ENCODE results near the gene ANKRD9. TPM values are rescaled to one million over a fixed set of nuclear protein-coding genes. Genes with fewer than 3 reads are reported as not detected.
A peak's percentile ranks its signal among the peaks of the same experiment; 100 is the strongest.

The ANKRD9 gene
- total RNA-seq, 1 donor: 15.6 TPM

GRCh38 chr14:102481371-102481770 is 28.2 kb downstream of the ANKRD9 start:
- Histone ChIP-seq H3K79me2 (ENCODE audit: insufficient read depth, low read length) (no peaks in the 10 kb centered on the region), H3K9me3 (ENCODE audit: low read depth, low read length) (no peaks in the 10 kb centered on the region), H3K27me3 (ENCODE audit: insufficient read depth, low read length) (no peaks in the 10 kb centered on the region), H3K4me2 (ENCODE audit: insufficient read depth, low read length) (no peak overlapping the region), H4K20me1 (ENCODE audit: insufficient read depth, low read length) (no peaks in the 10 kb centered on the region), H3K4me3 (ENCODE audit: insufficient read depth, low read length) (no peak overlapping the region), H3K4me1 (ENCODE audit: insufficient read depth, low read length) (peaks cover 7% of the 10 kb centered on the region), H2AFZ (ENCODE audit: low read length) (no peak overlapping the region), H3K27ac (ENCODE audit: low read depth, low read length) (no peak overlapping the region), H3K36me3 (ENCODE audit: insufficient read depth, low read length) (no peaks in the 10 kb centered on the region)
- no peak for DNase-seq (ENCODE audit: insufficient read length, low spot score, missing footprints)
- no peak for TF ChIP-seq CTCF (IDR thresholded peaks at IDR 0.05; ENCODE audit: extremely low read depth, low read depth, low read length)

GRCh38 chr14:102479777-102480176 is 29.8 kb downstream of the ANKRD9 start:
- H3K79me2 ChIP-seq (ENCODE audit: insufficient read depth, low read length): no peaks in the 10 kb centered on the region
- no peaks in the 10 kb centered on the region for H4K20me1 ChIP-seq (ENCODE audit: insufficient read depth, low read length)
- H3K9me3 ChIP-seq (ENCODE audit: low read depth, low read length): no peaks in the 10 kb centered on the region
- no peak overlapping the region for H3K27ac ChIP-seq (ENCODE audit: low read depth, low read length)
- peaks cover 7% of the 10 kb centered on the region for H3K4me1 ChIP-seq (ENCODE audit: insufficient read depth, low read length)
- H3K36me3 ChIP-seq (ENCODE audit: insufficient read depth, low read length): no peaks in the 10 kb centered on the region
- H3K27me3 ChIP-seq (ENCODE audit: insufficient read depth, low read length): no peaks in the 10 kb centered on the region
- H2AFZ ChIP-seq (ENCODE audit: low read length): no peak overlapping the region
- DNase-seq (ENCODE audit: insufficient read length, low spot score, missing footprints): peak; percentile 58
- H3K4me2 ChIP-seq (ENCODE audit: insufficient read depth, low read length): no peak overlapping the region
- H3K4me3 ChIP-seq (ENCODE audit: insufficient read depth, low read length): no peak overlapping the region
- TF ChIP-seq CTCF (IDR thresholded peaks at IDR 0.05; ENCODE audit: extremely low read depth, low read depth, low read length): no peak

- Histone ChIP-seq H4K20me1 (ENCODE audit: insufficient read depth, low read length) (no peaks in the 10 kb centered on the region), H3K79me2 (ENCODE audit: insufficient read depth, low read length) (no peaks in the 10 kb centered on the region), H3K27ac (ENCODE audit: low read depth, low read length) (no peak overlapping the region), H3K4me1 (ENCODE audit: insufficient read depth, low read length) (peaks cover 7% of the 10 kb centered on the region), H3K4me2 (ENCODE audit: insufficient read depth, low read length) (no peak overlapping the region), H3K36me3 (ENCODE audit: insufficient read depth, low read length) (no peaks in the 10 kb centered on the region), H3K27me3 (ENCODE audit: insufficient read depth, low read length) (no peaks in the 10 kb centered on the region), H3K4me3 (ENCODE audit: insufficient read depth, low read length) (no peak overlapping the region), H2AFZ (ENCODE audit: low read length) (no peak overlapping the region), H3K9me3 (ENCODE audit: low read depth, low read length) (no peaks in the 10 kb centered on the region)
- peak; percentile 58 for DNase-seq (ENCODE audit: insufficient read length, low spot score, missing footprints)
- TF ChIP-seq CTCF (IDR thresholded peaks at IDR 0.05; ENCODE audit: extremely low read depth, low read depth, low read length): no peak
These were observed 30.5 kb downstream of the ANKRD9 start for GRCh38 chr14:102479107-102479506.

- H3K36me3 ChIP-seq (ENCODE audit: insufficient read depth, low read length): no peaks in the 10 kb centered on the region
- H3K79me2 ChIP-seq (ENCODE audit: insufficient read depth, low read length): no peaks in the 10 kb centered on the region
- no peaks in the 10 kb centered on the region for H3K9me3 ChIP-seq (ENCODE audit: low read depth, low read length)
- H4K20me1 ChIP-seq (ENCODE audit: insufficient read depth, low read length): peaks cover 5% of the 10 kb centered on the region
- no peaks in the 10 kb centered on the region for H3K4me1 ChIP-seq (ENCODE audit: insufficient read depth, low read length)
- H3K27ac ChIP-seq (ENCODE audit: low read depth, low read length): no peak overlapping the region
- no peak for TF ChIP-seq CTCF (IDR thresholded peaks at IDR 0.05; ENCODE audit: extremely low read depth, low read depth, low read length)
- no peak overlapping the region for H3K4me3 ChIP-seq (ENCODE audit: insufficient read depth, low read length)
- no peak overlapping the region for H3K4me2 ChIP-seq (ENCODE audit: insufficient read depth, low read length)
- no peaks in the 10 kb centered on the region for H3K27me3 ChIP-seq (ENCODE audit: insufficient read depth, low read length)
- no peak overlapping the region for H2AFZ ChIP-seq (ENCODE audit: low read length)
- peak; percentile 38 for DNase-seq (ENCODE audit: insufficient read length, low spot score, missing footprints)
These were observed 34.6 kb downstream of the ANKRD9 start for GRCh38 chr14:102474934-102475333.

Measured in osteoblast (primary cell).